Caco-2 (cell line): ENCODE results near the gene PXN. TPM values are rescaled to one million over a fixed set of nuclear protein-coding genes. Genes with fewer than 3 reads are reported as not detected.
A peak's percentile ranks its signal among the peaks of the same experiment; 100 is the strongest.

Source experiments
- BruUV-seq: library from RNA; stranded (reverse); fragments of 400-500 nt; replicated peaks from 2 replicates; lab custom pipeline; 2021; lab: Mats Ljungman, UMichigan
- CTCF ChIA-PET: fragments of 300-600 bp; sonication (Branson Sonifier 250); formaldehyde crosslinking; loops from one replicate; lab custom pipeline; 2022; ENCODE audit warnings: antibody characterized with exemption; lab: Charles Lee
- POLR2A ChIA-PET: fragments of 300-600 bp; sonication (Branson Sonifier 250); formaldehyde crosslinking; loops from one replicate; lab custom pipeline; 2022; ENCODE audit warnings: antibody characterized with exemption; lab: Charles Lee
- DNase-seq, 2 experiments: peaks; one replicate each; pipeline versions ENCODE4 v3.0.0 to v3.0.0-alpha.2; 2020 to 2022
- H3K27me3 ChIP-seq: replicated peaks from 2 replicates; pipeline ENCODE4 v1.6.0; 2011; ENCODE audit warnings: low read length; ENCODE audit not compliant: control insufficient read depth, insufficient read depth
- H3K36me3 ChIP-seq: 2 replicates; pipeline ENCODE4 v1.5.1; 2011; ENCODE audit warnings: low read length; ENCODE audit not compliant: control insufficient read depth, insufficient read depth
- H3K4me1 ChIP-seq: fragments of 250-450 bp; sonication (Bioruptor Pico); 2 replicates; pipeline ENCODE4 v1.5.1; 2020; ENCODE audit warnings: mild to moderate bottlenecking
- H3K4me3 ChIP-seq: 2 replicates; pipeline ENCODE4 v1.5.1; 2011; ENCODE audit warnings: low read depth, mild to moderate bottlenecking, control low read depth, low read length
- H3K9me3 ChIP-seq: fragments of 250-450 bp; sonication (Bioruptor Pico); 2 replicates; pipeline ENCODE4 v1.5.1; 2020; ENCODE audit warnings: mild to moderate bottlenecking, moderate library complexity
- H3K27ac Mint-ChIP-seq: one replicate; pipeline ENCODE4 v1.8.0; 2022; ENCODE audit warnings: mixed read lengths; ENCODE audit not compliant: unreplicated experiment
- H3K27me3 Mint-ChIP-seq: one replicate; pipeline ENCODE4 v1.8.0; 2022; ENCODE audit warnings: mixed read lengths; ENCODE audit not compliant: insufficient read depth, unreplicated experiment
- H3K36me3 Mint-ChIP-seq: one replicate; pipeline ENCODE4 v1.8.0; 2022; ENCODE audit warnings: mild to moderate bottlenecking, mixed read lengths; ENCODE audit not compliant: insufficient read depth, unreplicated experiment
- H3K4me1 Mint-ChIP-seq: one replicate; pipeline ENCODE4 v1.8.0; 2022; ENCODE audit warnings: low read depth, mixed read lengths; ENCODE audit not compliant: unreplicated experiment
- H3K4me3 Mint-ChIP-seq: one replicate; pipeline ENCODE4 v1.8.0; 2022; ENCODE audit warnings: mild to moderate bottlenecking, moderate library complexity, mixed read lengths; ENCODE audit not compliant: unreplicated experiment
- H3K9me3 Mint-ChIP-seq: one replicate; pipeline ENCODE4 v1.8.0; 2022; ENCODE audit warnings: mixed read lengths; ENCODE audit not compliant: unreplicated experiment
- CTCF ChIP-seq, 2 experiments: fragments of 200-600 bp in 1 of 2; IDR thresholded peaks; 1 replicate in 1 of 2; 2 replicates in 1 of 2; pipeline versions ENCODE4 v1.5.1 to v1.8.0; 2011 to 2022; ENCODE audit warnings: antibody characterized with exemption in 1 of 2, control low read depth in 1 of 2, inconsistent platforms in 1 of 2, low read depth in 1 of 2, low read length in 1 of 2, mild to moderate bottlenecking in 1 of 2, moderate library complexity in 1 of 2; ENCODE audit not compliant: insufficient read depth in 1 of 2, severe bottlenecking in 1 of 2, unreplicated experiment in 1 of 2
- intact Hi-C: fragments of 100-400 bp; cut with micrococcal nuclease; formaldehyde crosslinking; loops from one replicate; pipeline ENCODE4 v1.10.0; 2022; ENCODE audit not compliant: unreplicated experiment
- total RNA-seq: library from RNA; stranded (reverse); gene quantifications from 2 replicates; pipeline ENCODE4 v1.2.3, GENCODE V29; 2022

PXN gene
- total RNA-seq, 1 experiment from 2014 or later = 150 TPM

- peak overlapping the region; percentile 92 for H3K27ac Mint-ChIP-seq
- intact Hi-C loops = no loop called here
- DNase-seq = peak in 1 of 2 experiments; percentile 53
- H3K36me3 Mint-ChIP-seq = peaks cover 13% of the 10 kb centered on the region
- CTCF ChIA-PET = interaction anchor here (1.0 to 1.5 kb wide), 4 partner anchors 15 to 86 kb away, joined by 3 to 16 read pairs (median 4); partner anchors contain the start of gene SIRT4
- Histone ChIP-seq H3K36me3 (no peaks in the 10 kb centered on the region), H3K4me3 (no peak overlapping the region), H3K27me3 (no peaks in the 10 kb centered on the region), H3K4me1 (peaks cover 39% of the 10 kb centered on the region), H3K9me3 (no peaks in the 10 kb centered on the region)
- no peaks in the 10 kb centered on the region for H3K9me3 Mint-ChIP-seq
- no peaks in the 10 kb centered on the region for H3K27me3 Mint-ChIP-seq
- H3K4me3 Mint-ChIP-seq = peak overlapping the region; percentile 35
- peaks cover 45% of the 10 kb centered on the region for H3K4me1 Mint-ChIP-seq
- no peak for TF ChIP-seq CTCF (IDR thresholded peaks at IDR 0.05; ENCODE audit: insufficient read depth in 1 of 2, low read depth in 1 of 2, low read length in 1 of 2, severe bottlenecking in 1 of 2, unreplicated experiment in 1 of 2)
- no TSS peak for BruUV-seq
- POLR2A ChIA-PET = interaction anchor here (1.0 to 1.6 kb wide), 4 partner anchors 16 to 86 kb away, joined by 3 to 10 read pairs (median 6); partner anchors contain the start of genes RPLP0 and SIRT4
Observed at GRCh38 chr12:120286768-120287490, 21.4 kb upstream of the PXN start.

DNA sequence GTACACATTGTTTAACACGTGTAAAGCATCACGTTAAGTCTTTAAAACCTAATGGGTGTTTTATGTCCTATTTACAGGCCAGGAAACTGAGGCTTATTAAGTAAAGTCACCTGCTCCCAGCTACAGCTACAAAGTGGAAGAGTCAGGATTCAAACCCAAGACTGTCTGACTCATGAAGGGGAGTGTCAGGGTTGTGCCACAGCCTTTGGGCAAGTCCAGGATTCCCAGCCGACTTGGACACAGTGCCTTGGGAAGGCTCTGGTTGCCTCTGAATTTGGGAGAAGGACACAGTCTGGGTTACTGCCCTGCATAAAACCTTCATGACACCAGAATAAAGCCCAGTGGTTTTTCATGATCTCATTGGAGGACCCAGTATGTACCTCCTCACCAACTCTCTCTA, 18.9 kb upstream of the PXN start:
- Mint-ChIP-seq H3K27me3 (no peaks in the 10 kb centered on the region), H3K4me3 (no peak overlapping the region), H3K9me3 (no peaks in the 10 kb centered on the region), H3K4me1 (peaks cover 45% of the 10 kb centered on the region), H3K27ac (peak overlapping the region; percentile 96), H3K36me3 (peaks cover 18% of the 10 kb centered on the region)
- no peak for TF ChIP-seq CTCF (IDR thresholded peaks at IDR 0.05; ENCODE audit: insufficient read depth in 1 of 2, low read depth in 1 of 2, low read length in 1 of 2, severe bottlenecking in 1 of 2, unreplicated experiment in 1 of 2)
- ChIA-PET CTCF (interaction anchor here (0.6 to 1.9 kb wide), 2 partner anchors 12 to 49 kb away, joined by 6 to 7 read pairs; no protein-coding TSS in a partner anchor), POLR2A (no interaction called here)
- H3K27me3 ChIP-seq = no peaks in the 10 kb centered on the region
- DNase-seq = no peak
- no peaks in the 10 kb centered on the region for H3K36me3 ChIP-seq
- H3K9me3 ChIP-seq = no peaks in the 10 kb centered on the region
- peaks cover 32% of the 10 kb centered on the region for H3K4me1 ChIP-seq
- no TSS peak for BruUV-seq
- intact Hi-C loops = no loop called here
- no peak overlapping the region for H3K4me3 ChIP-seq

DNA sequence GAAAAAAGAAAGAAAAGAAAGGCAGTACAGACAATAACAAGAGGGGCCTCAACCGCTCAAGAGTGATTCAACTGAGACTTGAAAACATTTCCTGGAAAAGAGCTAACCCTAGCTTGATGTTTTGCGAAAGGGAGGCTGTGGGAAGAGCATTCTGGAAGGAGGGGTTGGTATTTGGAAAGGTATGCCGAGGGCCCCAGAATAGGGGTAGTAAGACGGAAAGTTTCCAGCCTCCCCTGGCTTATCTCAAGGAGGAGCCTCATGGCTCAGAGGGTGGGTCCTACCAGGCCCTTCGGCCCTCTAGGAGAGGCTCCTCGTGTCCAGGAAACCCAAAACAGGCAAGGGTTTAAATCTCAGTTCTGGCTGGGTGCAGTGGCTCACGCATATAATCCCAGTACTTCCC, 17.8 kb upstream of the PXN start:
- no peak for TF ChIP-seq CTCF (IDR thresholded peaks at IDR 0.05; ENCODE audit: insufficient read depth in 1 of 2, low read depth in 1 of 2, low read length in 1 of 2, severe bottlenecking in 1 of 2, unreplicated experiment in 1 of 2)
- peaks cover 23% of the 10 kb centered on the region for H3K36me3 Mint-ChIP-seq
- POLR2A ChIA-PET = interaction anchor here (0.7 to 2.0 kb wide), 6 partner anchors 8 to 55 kb away, joined by 4 to 47 read pairs (median 11); partner anchors contain the start of genes PXN, RNU4-1 and RNU4-2

More for the DNA sequence above, 17.8 kb upstream of the PXN start:
- no peaks in the 10 kb centered on the region for H3K27me3 ChIP-seq
- CTCF ChIA-PET = interaction anchor here (0.7 to 1.9 kb wide), 5 partner anchors 18 to 55 kb away, joined by 3 to 7 read pairs (median 4); partner anchors contain the start of genes PXN and SIRT4
- H3K36me3 ChIP-seq = no peaks in the 10 kb centered on the region
- peak; percentile 79 to 88 for DNase-seq
- Mint-ChIP-seq H3K27me3 (no peaks in the 10 kb centered on the region), H3K4me3 (peak overlapping the region; percentile 45), H3K9me3 (no peaks in the 10 kb centered on the region), H3K27ac (peak overlapping the region; percentile 96), H3K4me1 (peaks cover 45% of the 10 kb centered on the region)
- peaks cover 32% of the 10 kb centered on the region for H3K4me1 ChIP-seq
- H3K4me3 ChIP-seq = no peak overlapping the region
- H3K9me3 ChIP-seq = no peaks in the 10 kb centered on the region
- intact Hi-C loops = loop anchor here (1.0 kb wide), 1 partner anchor 8 kb away; the partner anchor contains the start of gene RNU4-2
- BruUV-seq = no TSS peak
